Measurements from ENCODE around the gene CCL4.

CCL4 gene

GRCh38 chr17:36127911-36128310, 24.3 kb downstream of the CCL4 start:
- Histone ChIP-seq H3K9ac (ENCODE audit: low read length) (no peak overlapping the region), H3K9me3 (replicated peaks; ENCODE audit: insufficient read depth, low read length) (no peaks in the 10 kb centered on the region), H3K79me2 (ENCODE audit: low read length) (no peaks in the 10 kb centered on the region), H2AFZ (ENCODE audit: low read length) (no peak overlapping the region), H3K36me3 (replicated peaks; ENCODE audit: insufficient read depth, low read length) (no peaks in the 10 kb centered on the region), H4K20me1 (ENCODE audit: insufficient read depth, low read length) (no peaks in the 10 kb centered on the region), H3K4me3 (ENCODE audit: low read length) (no peak overlapping the region), H3K4me1 (ENCODE audit: low read length) (peaks cover 21% of the 10 kb centered on the region), H3F3A (ENCODE audit: insufficient read depth, low read length) (no peaks in the 10 kb centered on the region), H3K27ac (ENCODE audit: low read length) (no peak overlapping the region), H3K27me3 (replicated peaks; ENCODE audit: insufficient read depth, low read length) (no peaks in the 10 kb centered on the region), H3K4me2 (ENCODE audit: low read depth, low read length) (no peak overlapping the region), H3K9me2 (replicated peaks; ENCODE audit: insufficient read depth, low read length) (no peaks in the 10 kb centered on the region)
- no peak for DNase-seq
- no peak for TF ChIP-seq EZH2phosphoT487 (IDR thresholded peaks at IDR 0.05; ENCODE audit: low read length)
- TF ChIP-seq CTCF (IDR thresholded peaks at IDR 0.05; ENCODE audit: low read length) = no peak
- TF ChIP-seq EZH2 (optimal IDR thresholded peaks at IDR 0.05; ENCODE audit: low read depth, low read length) = no peak

- Histone ChIP-seq H3K4me2 (ENCODE audit: low read depth, low read length) (no peak overlapping the region), H3K79me2 (ENCODE audit: low read length) (no peaks in the 10 kb centered on the region), H3K27me3 (replicated peaks; ENCODE audit: insufficient read depth, low read length) (no peaks in the 10 kb centered on the region), H2AFZ (ENCODE audit: low read length) (no peak overlapping the region), H4K20me1 (ENCODE audit: insufficient read depth, low read length) (no peaks in the 10 kb centered on the region), H3K9ac (ENCODE audit: low read length) (no peak overlapping the region), H3F3A (ENCODE audit: insufficient read depth, low read length) (no peaks in the 10 kb centered on the region), H3K36me3 (replicated peaks; ENCODE audit: insufficient read depth, low read length) (no peaks in the 10 kb centered on the region), H3K27ac (ENCODE audit: low read length) (no peak overlapping the region), H3K9me3 (replicated peaks; ENCODE audit: insufficient read depth, low read length) (no peaks in the 10 kb centered on the region), H3K9me2 (replicated peaks; ENCODE audit: insufficient read depth, low read length) (no peaks in the 10 kb centered on the region), H3K4me1 (ENCODE audit: low read length) (peaks cover 22% of the 10 kb centered on the region), H3K4me3 (ENCODE audit: low read length) (no peak overlapping the region)
- DNase-seq = no peak
- TF ChIP-seq EZH2 (optimal IDR thresholded peaks at IDR 0.05; ENCODE audit: low read depth, low read length) (no peak), EZH2phosphoT487 (IDR thresholded peaks at IDR 0.05; ENCODE audit: low read length) (no peak), CTCF (IDR thresholded peaks at IDR 0.05; ENCODE audit: low read length) (no peak)
Observed at GRCh38 chr17:36128411-36128978, 24.9 kb downstream of the CCL4 start.

DNA sequence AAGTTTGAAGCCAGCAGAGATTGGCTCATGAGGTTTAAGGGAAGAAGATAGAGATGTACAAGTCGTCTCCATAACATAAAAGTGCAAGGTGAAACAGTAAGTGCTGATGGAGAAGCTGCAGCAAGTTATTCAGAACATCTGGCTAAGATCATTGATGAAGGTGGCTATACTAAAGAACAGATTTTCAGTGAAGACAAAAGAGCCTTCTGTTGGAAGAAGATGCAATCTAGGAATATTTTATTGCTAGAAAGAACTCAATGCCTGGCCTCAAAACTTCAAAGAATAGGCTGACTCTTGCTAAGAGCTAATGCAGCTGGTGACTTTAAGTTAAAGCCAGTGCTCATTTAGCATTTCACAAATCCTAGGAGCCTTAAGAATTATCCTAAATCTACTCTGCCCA, 26.0 kb downstream of the CCL4 start:
- no peaks in the 10 kb centered on the region for H3K27me3 ChIP-seq (replicated peaks; ENCODE audit: insufficient read depth, low read length)
- H3K9me2 ChIP-seq (replicated peaks; ENCODE audit: insufficient read depth, low read length) = no peaks in the 10 kb centered on the region
- H3K9ac ChIP-seq (ENCODE audit: low read length) = no peak overlapping the region
- no peak for DNase-seq
- TF ChIP-seq EZH2phosphoT487 (IDR thresholded peaks at IDR 0.05; ENCODE audit: low read length) (no peak), EZH2 (optimal IDR thresholded peaks at IDR 0.05; ENCODE audit: low read depth, low read length) (no peak), CTCF (IDR thresholded peaks at IDR 0.05; ENCODE audit: low read length) (no peak)
- H3K36me3 ChIP-seq (replicated peaks; ENCODE audit: insufficient read depth, low read length) = no peaks in the 10 kb centered on the region
- H2AFZ ChIP-seq (ENCODE audit: low read length) = no peak overlapping the region
- no peaks in the 10 kb centered on the region for H4K20me1 ChIP-seq (ENCODE audit: insufficient read depth, low read length)
- H3K4me3 ChIP-seq (ENCODE audit: low read length) = no peak overlapping the region
- H3K27ac ChIP-seq (ENCODE audit: low read length) = no peak overlapping the region
- H3K79me2 ChIP-seq (ENCODE audit: low read length) = no peaks in the 10 kb centered on the region
- no peak overlapping the region for H3K4me2 ChIP-seq (ENCODE audit: low read depth, low read length)
- peaks cover 22% of the 10 kb centered on the region for H3K4me1 ChIP-seq (ENCODE audit: low read length)
- no peaks in the 10 kb centered on the region for H3K9me3 ChIP-seq (replicated peaks; ENCODE audit: insufficient read depth, low read length)
- no peaks in the 10 kb centered on the region for H3F3A ChIP-seq (ENCODE audit: insufficient read depth, low read length)
